PFSK-1 (cell line): Measurements from ENCODE around the gene IQCK.

Source experiments
- FOXP2 ChIP-seq: optimal IDR thresholded peaks from 2 replicates; pipeline ENCODE3; 2011; ENCODE audit warnings: borderline replicate concordance, control low read depth, inconsistent platforms; ENCODE audit not compliant: insufficient read depth; ENCODE audit errors: extremely low read length, extremely low read depth
- POLR2AphosphoS5 ChIP-seq: IDR thresholded peaks from 2 replicates; pipeline ENCODE4 v1.6.1; 2012; ENCODE audit warnings: low read depth, mild to moderate bottlenecking, control low read depth, low read length, moderate library complexity
- REST ChIP-seq, 2 experiments: IDR thresholded peaks; 2 replicates each; pipeline versions ENCODE4 v1.6.1 to v1.8.0; 2011 to 2012; ENCODE audit warnings: low read depth in 2 of 2, low read length in 2 of 2, control low read depth in 1 of 2, inconsistent platforms in 1 of 2, mild to moderate bottlenecking in 1 of 2, moderate library complexity in 1 of 2; ENCODE audit not compliant: insufficient read depth in 1 of 2
- SIN3A ChIP-seq: IDR thresholded peaks from 2 replicates; pipeline ENCODE4 v1.6.1; 2012; ENCODE audit warnings: mild to moderate bottlenecking, low read length, moderate library complexity, borderline replicate concordance; ENCODE audit not compliant: insufficient read depth
- TAF1 ChIP-seq: IDR thresholded peaks from 2 replicates; pipeline ENCODE4 v1.6.1; 2012; ENCODE audit warnings: low read length, control low read depth, borderline replicate concordance; ENCODE audit not compliant: insufficient read depth

Gene IQCK

GRCh38 chr16:19748389-19749168 lies 30.5 kb downstream of the IQCK start:
- TF ChIP-seq POLR2AphosphoS5 (no peak), REST (IDR thresholded peaks at IDR 0.05; ENCODE audit: insufficient read depth in 1 of 2, low read depth in 2 of 2, low read length in 2 of 2) (no peak), SIN3A (no peak), FOXP2 (no peak), TAF1 (no peak)

- no peak for TF ChIP-seq FOXP2
- no peak for TF ChIP-seq SIN3A
- no peak for TF ChIP-seq REST (IDR thresholded peaks at IDR 0.05; ENCODE audit: insufficient read depth in 1 of 2, low read depth in 2 of 2, low read length in 2 of 2)
- no peak for TF ChIP-seq POLR2AphosphoS5
- no peak for TF ChIP-seq TAF1
Measured at GRCh38 chr16:19749571-19750080, 31.6 kb downstream of the IQCK start.

- TF ChIP-seq SIN3A (no peak), TAF1 (no peak), FOXP2 (no peak), POLR2AphosphoS5 (no peak), REST (IDR thresholded peaks at IDR 0.05; ENCODE audit: insufficient read depth in 1 of 2, low read depth in 2 of 2, low read length in 2 of 2) (no peak)
Measured at GRCh38 chr16:19751478-19752385, 33.7 kb downstream of the IQCK start.

- TF ChIP-seq TAF1, result no peak
- no peak for TF ChIP-seq SIN3A
- no peak for TF ChIP-seq FOXP2
- TF ChIP-seq POLR2AphosphoS5, result no peak
- TF ChIP-seq REST (IDR thresholded peaks at IDR 0.05; ENCODE audit: insufficient read depth in 1 of 2, low read depth in 2 of 2, low read length in 2 of 2), result no peak
Measured at GRCh38 chr16:19753815-19754643, 36.0 kb downstream of the IQCK start.
